Natural killer cell treated with Interleukin-12 subunit alpha and Interleukin-12 subunit beta and Interleukin-15 and Interleukin-18, amount 100 ng/mL, for 72 hours (primary cell): Measurements from ENCODE around the gene MSLN. TPM values are rescaled to one million over a fixed set of nuclear protein-coding genes. Genes with fewer than 3 reads are reported as not detected.
"Not testable (repeated sequence)": the region's sequence is repeated elsewhere in the genome, so short reads cannot be mapped to it uniquely, and the experiment has no call there.

Source experiments
- ATAC-seq, 2 donors: fragments of 150-1000 bp; cut with Tn5 transposase in 1 of 2; sonication (Bioruptor Pico), chemical (Tn5 transposase) in 1 of 2; 2 replicates each; pipeline ENCODE4 v1.10.0; 2021
- DNase-seq: peaks from one replicate; pipeline ENCODE4 v3.0.0; 2022; ENCODE audit warnings: low spot score
- H3K27ac Mint-ChIP-seq, 2 donors: 1 replicate in 1 of 2; 2 replicates in 1 of 2; pipeline ENCODE4 v1.8.0; 2022; ENCODE audit warnings: mixed read lengths in 2 of 2, mild to moderate bottlenecking in 1 of 2, moderate library complexity in 1 of 2
- H3K27me3 Mint-ChIP-seq, 2 donors: 1 replicate in 1 of 2; 2 replicates in 1 of 2; pipeline ENCODE4 v1.8.0; 2022; ENCODE audit warnings: mixed read lengths in 2 of 2
- H3K36me3 Mint-ChIP-seq: one replicate; pipeline ENCODE4 v1.8.0; 2022; ENCODE audit warnings: mixed read lengths
- H3K4me1 Mint-ChIP-seq, 2 donors: 1 replicate in 1 of 2; 2 replicates in 1 of 2; pipeline ENCODE4 v1.8.0; 2022; ENCODE audit warnings: low read depth in 2 of 2, mixed read lengths in 2 of 2, mild to moderate bottlenecking in 1 of 2
- H3K4me3 Mint-ChIP-seq: one replicate; pipeline ENCODE4 v1.8.0; 2022; ENCODE audit warnings: mixed read lengths
- H3K9me3 Mint-ChIP-seq: 2 replicates; pipeline ENCODE4 v1.8.0; 2022; ENCODE audit warnings: mixed read lengths
- total RNA-seq, 2 donors: library from RNA; stranded (reverse); gene quantifications; one replicate each; pipeline ENCODE4 v1.2.3, GENCODE V29; 2022

The MSLN gene
- total RNA-seq, result not detected

- no peak within 1 kb of the TSS for H3K4me3 Mint-ChIP-seq
- H3K27ac Mint-ChIP-seq, result no peak within 1 kb of the TSS
- H3K4me1 Mint-ChIP-seq, result peaks cover 5 to 6% of the 10 kb centered on the region in 2 donors
- no peaks in the 10 kb centered on the region for H3K36me3 Mint-ChIP-seq
- no peak for DNase-seq
- peaks cover 3 to 8% of the 10 kb centered on the region in 2 donors for H3K27me3 Mint-ChIP-seq
- H3K9me3 Mint-ChIP-seq, result no peaks in the 10 kb centered on the region
- ATAC-seq, result no peak
Measured at GRCh38 chr16:760545-761343, at the start of gene MSLN. MSLN (plus strand) TSS chr16:760734; CDS start chr16:762681, 1,947 bp downstream.

- H3K9me3 Mint-ChIP-seq, result no peaks in the 10 kb centered on the region
- ATAC-seq (no peak), DNase-seq (no peak)
- H3K27me3 Mint-ChIP-seq, result peaks cover 0 to 11% of the 10 kb centered on the region in 2 donors
- H3K36me3 Mint-ChIP-seq, result no peaks in the 10 kb centered on the region
- H3K4me3 Mint-ChIP-seq, result no peak overlapping the region
- H3K4me1 Mint-ChIP-seq, result peaks cover 0 to 3% of the 10 kb centered on the region in 2 donors
- no peak overlapping the region for H3K27ac Mint-ChIP-seq
Measured at GRCh38 chr16:711084-711483, 49.5 kb upstream of the MSLN start.

GRCh38 chr16:711548-712320 is 48.8 kb upstream of the MSLN start:
- Mint-ChIP-seq H3K27ac (no peak overlapping the region), H3K9me3 (no peaks in the 10 kb centered on the region), H3K4me3 (no peak overlapping the region), H3K27me3 (peaks cover 0 to 11% of the 10 kb centered on the region in 2 donors), H3K36me3 (no peaks in the 10 kb centered on the region), H3K4me1 (peaks cover 0 to 3% of the 10 kb centered on the region in 2 donors)
- ATAC-seq (peak; percentile 71 to 75), DNase-seq (peak; percentile 83)

GRCh38 chr16:712740-713250 is 47.7 kb upstream of the MSLN start:
- H3K9me3 Mint-ChIP-seq, H3K36me3 Mint-ChIP-seq, H3K4me3 Mint-ChIP-seq, H3K4me1 Mint-ChIP-seq, H3K27me3 Mint-ChIP-seq, H3K27ac Mint-ChIP-seq, DNase-seq, ATAC-seq: not testable (repeated sequence)

- DNase-seq, result no peak
- no peak for ATAC-seq
- Mint-ChIP-seq H3K4me1 (peaks cover 0 to 7% of the 10 kb centered on the region in 2 donors), H3K9me3 (no peaks in the 10 kb centered on the region), H3K36me3 (no peaks in the 10 kb centered on the region), H3K27ac (no peak overlapping the region), H3K4me3 (no peak overlapping the region), H3K27me3 (peaks cover 0 to 3% of the 10 kb centered on the region in 2 donors)
Measured at GRCh38 chr16:714079-714478, 46.5 kb upstream of the MSLN start.

DNA sequence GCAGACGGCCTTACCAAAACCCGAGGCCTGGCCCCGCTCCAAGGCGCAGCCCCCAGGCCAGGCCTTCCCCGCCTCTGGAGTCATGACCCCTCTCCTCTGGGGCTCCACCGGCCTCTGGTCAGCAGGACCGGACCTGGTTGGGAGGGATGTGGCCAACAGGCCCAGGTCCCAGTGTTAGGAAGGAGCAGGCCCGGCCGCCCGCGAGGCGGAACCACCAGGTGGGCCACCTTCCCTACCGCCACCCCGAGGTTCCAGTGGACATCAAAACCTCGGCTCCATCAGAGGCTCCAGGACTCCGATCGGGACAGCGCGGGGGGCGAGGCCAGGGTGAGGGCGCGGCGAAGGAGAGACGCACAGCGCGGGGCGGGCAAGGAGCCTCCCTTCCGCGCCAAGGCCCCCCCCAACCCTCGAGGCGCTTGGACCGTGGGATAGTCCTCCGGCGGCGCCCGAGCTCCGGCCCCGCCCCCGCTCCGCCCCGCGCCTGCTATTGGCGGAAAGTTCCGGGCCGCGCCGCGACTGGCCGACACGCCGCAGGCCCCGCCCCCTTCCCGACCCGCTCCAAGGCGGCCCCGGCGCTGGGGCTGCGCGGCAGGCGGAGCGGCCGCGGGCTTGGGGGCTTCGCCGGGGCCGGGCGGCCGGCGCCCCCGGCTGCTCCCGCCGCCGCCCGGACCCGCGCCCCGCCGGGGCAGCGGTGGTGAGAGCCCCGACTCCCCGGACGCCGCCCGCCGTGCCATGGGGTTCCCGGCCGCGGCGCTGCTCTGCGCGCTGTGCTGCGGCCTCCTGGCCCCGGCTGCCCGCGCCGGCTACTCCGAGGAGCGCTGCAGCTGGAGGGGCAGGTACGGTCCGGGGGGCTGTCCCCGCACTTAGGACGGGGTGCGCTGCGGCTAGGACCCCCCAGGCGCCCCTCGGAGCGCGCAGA is 45.7 kb upstream of the MSLN start, which contains the start of gene METRN:
Gene METRN, plus strand, starts transcription at position 561 of the 919 bp plus-strand sequence. Its CDS starts 172 bp downstream, at position 733.
- peaks cover 0 to 3% of the 10 kb centered on the region in 2 donors for H3K27me3 Mint-ChIP-seq
- DNase-seq (peak; percentile 94), ATAC-seq (peak; percentile 92 to 96)
- no peaks in the 10 kb centered on the region for H3K36me3 Mint-ChIP-seq
- no peaks in the 10 kb centered on the region for H3K9me3 Mint-ChIP-seq
- no peak within 1 kb of the TSS for H3K27ac Mint-ChIP-seq
- peak within 1 kb of the TSS; percentile 30 for H3K4me3 Mint-ChIP-seq
- H3K4me1 Mint-ChIP-seq, result peaks cover 0 to 11% of the 10 kb centered on the region in 2 donors

DNA sequence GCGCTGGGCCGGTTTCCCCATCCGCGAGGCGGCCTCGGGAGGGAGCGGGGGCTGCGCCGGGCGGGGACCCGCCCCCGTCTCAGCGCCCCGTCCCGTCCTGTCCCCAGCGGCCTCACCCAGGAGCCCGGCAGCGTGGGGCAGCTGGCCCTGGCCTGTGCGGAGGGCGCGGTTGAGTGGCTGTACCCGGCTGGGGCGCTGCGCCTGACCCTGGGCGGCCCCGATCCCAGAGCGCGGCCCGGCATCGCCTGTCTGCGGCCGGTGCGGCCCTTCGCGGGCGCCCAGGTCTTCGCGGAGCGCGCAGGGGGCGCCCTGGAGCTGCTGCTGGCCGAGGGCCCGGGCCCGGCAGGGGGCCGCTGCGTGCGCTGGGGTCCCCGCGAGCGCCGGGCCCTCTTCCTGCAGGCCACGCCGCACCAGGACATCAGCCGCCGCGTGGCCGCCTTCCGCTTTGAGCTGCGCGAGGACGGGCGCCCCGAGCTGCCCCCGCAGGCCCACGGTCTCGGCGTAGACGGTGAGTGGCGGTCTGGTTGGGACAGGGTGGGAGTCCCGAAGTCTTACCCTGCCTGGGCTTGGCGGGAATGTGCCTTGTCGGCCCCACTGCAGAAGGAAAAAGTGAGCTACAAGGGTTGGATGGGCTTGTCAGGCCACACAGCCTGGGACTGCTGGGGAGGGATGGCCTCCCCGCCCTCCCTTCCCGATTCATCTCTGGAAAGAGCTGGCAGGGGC is 44.9 kb upstream of the MSLN start:
- Mint-ChIP-seq H3K36me3 (no peaks in the 10 kb centered on the region), H3K4me3 (peak overlapping the region; percentile 30), H3K27me3 (peaks cover 0 to 3% of the 10 kb centered on the region in 2 donors), H3K27ac (no peak overlapping the region), H3K4me1 (peaks cover 0 to 16% of the 10 kb centered on the region in 2 donors), H3K9me3 (no peaks in the 10 kb centered on the region)
- DNase-seq (no peak), ATAC-seq (peak; percentile 34)

DNA sequence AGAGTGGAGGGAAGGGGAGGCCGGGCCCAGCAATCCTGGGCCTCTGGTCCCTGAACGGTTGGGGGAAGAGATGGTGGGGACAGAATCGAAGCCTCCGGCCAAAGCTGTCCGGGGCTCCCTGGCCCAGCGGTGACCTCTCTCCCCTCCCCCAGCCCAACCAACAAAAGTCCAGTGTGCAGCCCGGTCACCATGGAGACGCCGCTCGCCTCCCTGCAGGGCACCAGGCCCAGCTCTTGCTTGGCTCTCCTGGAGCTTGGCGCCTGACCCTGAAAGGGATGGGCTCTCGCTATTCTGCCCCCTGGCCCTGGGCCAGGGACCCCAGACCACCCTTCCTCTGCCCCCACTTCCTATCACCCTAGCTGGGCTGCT is 44.4 kb upstream of the MSLN start:
- no peak for ATAC-seq
- Mint-ChIP-seq H3K36me3 (no peaks in the 10 kb centered on the region), H3K27ac (no peak overlapping the region), H3K9me3 (no peaks in the 10 kb centered on the region), H3K27me3 (peaks cover 0 to 3% of the 10 kb centered on the region in 2 donors), H3K4me1 (peaks cover 0 to 16% of the 10 kb centered on the region in 2 donors), H3K4me3 (peak overlapping the region; percentile 30)
- no peak for DNase-seq

GRCh38 chr16:716768-717325 is 43.7 kb upstream of the MSLN start:
- no peak for ATAC-seq
- Mint-ChIP-seq H3K36me3 (no peaks in the 10 kb centered on the region), H3K9me3 (no peaks in the 10 kb centered on the region), H3K27ac (no peak overlapping the region), H3K4me3 (peak overlapping the region; percentile 30), H3K4me1 (peaks cover 0 to 16% of the 10 kb centered on the region in 2 donors), H3K27me3 (peaks cover 0 to 3% of the 10 kb centered on the region in 2 donors)
- no peak for DNase-seq

DNA sequence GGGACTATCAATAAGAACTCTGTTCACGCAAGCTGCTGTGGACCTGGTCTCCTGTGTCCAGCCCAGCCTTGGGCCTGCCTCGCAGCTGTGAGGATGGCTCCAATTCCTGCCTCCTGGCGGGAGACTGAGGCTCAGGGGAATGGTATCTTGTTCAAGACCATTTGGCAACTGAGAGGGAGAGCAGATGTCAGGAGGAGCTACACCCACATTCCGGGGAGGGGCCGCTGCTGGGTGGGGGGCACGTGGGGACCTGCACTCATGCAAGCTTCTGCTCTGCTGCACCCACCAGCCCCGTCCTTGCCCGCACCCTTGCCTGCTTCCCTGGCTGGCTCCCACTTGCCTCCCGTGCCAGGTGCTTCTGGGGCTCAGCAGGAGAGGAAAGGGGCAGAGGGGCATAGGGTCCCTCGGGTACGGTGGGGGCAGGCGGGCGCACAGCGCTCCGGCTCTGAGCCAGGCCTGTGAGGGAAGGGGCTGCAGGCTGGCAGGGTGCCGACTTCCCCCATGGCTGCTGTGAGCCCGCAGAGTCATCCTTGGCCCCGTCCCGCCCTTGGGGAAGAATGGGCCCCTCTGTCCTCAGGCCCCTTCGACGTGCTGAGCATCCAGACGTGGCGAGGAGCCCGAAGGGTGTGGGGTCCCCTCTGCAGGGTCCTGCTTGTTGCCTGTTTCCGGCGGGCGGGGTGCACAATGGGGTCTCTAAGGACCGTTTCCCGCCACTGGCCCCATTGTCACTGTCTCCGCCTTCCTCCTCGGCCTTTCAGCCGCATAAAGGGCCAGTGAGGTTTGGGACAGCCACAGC is 42.9 kb upstream of the MSLN start:
- Mint-ChIP-seq H3K27ac (no peak overlapping the region), H3K4me3 (no peak overlapping the region), H3K4me1 (peaks cover 0 to 16% of the 10 kb centered on the region in 2 donors), H3K27me3 (peaks cover 0 to 2% of the 10 kb centered on the region in 2 donors), H3K36me3 (no peaks in the 10 kb centered on the region), H3K9me3 (no peaks in the 10 kb centered on the region)
- ATAC-seq (no peak), DNase-seq (no peak)

DNA sequence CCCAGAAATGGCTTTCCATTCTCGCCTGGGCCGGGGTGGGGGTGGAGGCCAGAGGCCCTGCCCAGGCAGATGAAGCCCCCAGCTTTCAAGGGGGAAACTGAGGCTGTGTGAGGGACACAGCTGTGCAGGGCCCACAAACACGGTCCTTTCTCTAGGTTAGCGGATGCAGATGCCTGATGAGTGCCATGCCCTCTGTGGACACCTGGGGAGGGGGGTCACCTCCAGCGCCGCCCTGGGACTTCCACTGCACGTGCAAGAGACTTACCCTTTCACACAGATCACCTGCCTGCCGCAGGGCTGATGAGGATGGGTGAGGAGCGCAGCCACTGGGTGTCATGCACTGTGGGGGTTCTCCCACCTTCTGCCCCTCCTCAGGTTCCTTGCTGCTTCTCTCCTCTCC is 42.1 kb upstream of the MSLN start:
- no peaks in the 10 kb centered on the region for H3K27me3 Mint-ChIP-seq
- DNase-seq, result no peak
- H3K9me3 Mint-ChIP-seq, result no peaks in the 10 kb centered on the region
- ATAC-seq, result no peak
- peaks cover 0 to 15% of the 10 kb centered on the region in 2 donors for H3K4me1 Mint-ChIP-seq
- no peak overlapping the region for H3K4me3 Mint-ChIP-seq
- H3K27ac Mint-ChIP-seq, result no peak overlapping the region
- H3K36me3 Mint-ChIP-seq, result no peaks in the 10 kb centered on the region

GRCh38 chr16:718922-719321 is 41.6 kb upstream of the MSLN start:
- no peaks in the 10 kb centered on the region for H3K27me3 Mint-ChIP-seq
- peak overlapping the region; percentile 79 for H3K4me3 Mint-ChIP-seq
- H3K4me1 Mint-ChIP-seq, result peaks cover 0 to 15% of the 10 kb centered on the region in 2 donors
- H3K9me3 Mint-ChIP-seq, result no peaks in the 10 kb centered on the region
- H3K27ac Mint-ChIP-seq, result no peak overlapping the region
- no peaks in the 10 kb centered on the region for H3K36me3 Mint-ChIP-seq
- no peak for ATAC-seq
- no peak for DNase-seq
